ENCODE data around the gene KMT2C. TPM values are rescaled to one million over a fixed set of nuclear protein-coding genes. Genes with fewer than 3 reads are reported as not detected.

Gene KMT2C
- total and polyA plus RNA-seq, 2 of the 13 experiments (the other 11 are each of a cell fraction or from before 2014, with no cell fraction given), result 7.1 to 14.4 TPM

- TF ChIP-seq, protein P1, sequence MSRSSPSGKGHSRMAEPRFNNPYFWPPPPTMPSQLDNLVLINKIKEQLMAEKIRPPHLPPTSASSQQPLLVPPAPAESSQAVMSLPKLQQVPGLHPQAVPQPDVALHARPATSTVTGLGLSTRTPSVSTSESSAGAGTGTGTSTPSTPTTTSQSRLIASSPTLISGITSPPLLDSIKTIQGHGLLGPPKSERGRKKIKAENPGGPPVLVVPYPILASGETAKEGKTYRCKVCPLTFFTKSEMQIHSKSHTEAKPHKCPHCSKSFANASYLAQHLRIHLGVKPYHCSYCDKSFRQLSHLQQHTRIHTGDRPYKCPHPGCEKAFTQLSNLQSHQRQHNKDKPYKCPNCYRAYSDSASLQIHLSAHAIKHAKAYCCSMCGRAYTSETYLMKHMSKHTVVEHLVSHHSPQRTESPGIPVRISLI (CRISPR knock-in tag; IDR thresholded peaks at IDR 0.05; ENCODE audit: borderline replicate concordance), result no peak
- TF ChIP-seq ZNF660 (CRISPR knock-in tag; IDR thresholded peaks at IDR 0.05; ENCODE audit: borderline replicate concordance, low read depth) (no peak), CSRNP2 (CRISPR knock-in tag; conservative IDR thresholded peaks at IDR 0.05; ENCODE audit: low read depth) (no peak), ZFP62 (CRISPR knock-in tag; IDR thresholded peaks at IDR 0.05) (no peak), ZNF557 (CRISPR knock-in tag; IDR thresholded peaks at IDR 0.05) (no peak), ZNF12 (CRISPR knock-in tag; IDR thresholded peaks at IDR 0.05) (no peak), HBP1 (CRISPR knock-in tag; IDR thresholded peaks at IDR 0.05; ENCODE audit: low read depth) (no peak)
Observed at GRCh38 chr7:152173372-152174070, 262.3 kb downstream of the KMT2C start (continued).

DNA sequence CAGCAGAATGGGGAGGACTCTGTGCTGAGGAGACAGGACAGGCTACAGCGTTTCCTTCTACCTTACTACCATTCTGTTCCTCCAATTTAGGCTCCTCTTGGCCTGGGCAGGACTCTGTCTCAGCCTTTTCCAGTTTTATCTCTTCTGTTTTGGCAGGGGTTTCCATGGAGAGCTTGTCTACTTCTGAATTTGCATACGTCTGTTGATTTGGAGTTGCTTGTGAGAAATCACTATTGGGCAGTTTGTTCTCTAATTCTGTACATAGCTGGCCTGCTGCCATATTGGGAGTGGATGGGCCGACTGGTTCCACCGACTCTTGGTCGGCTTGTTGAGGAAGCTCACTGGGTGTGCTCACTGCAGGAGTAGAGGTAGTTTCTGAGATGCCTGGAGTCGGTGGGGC, 273.5 kb downstream of the KMT2C start:
- POLR2A ChIA-PET, result no interaction called here
- CTCF ChIA-PET (ENCODE audit: low intra/inter-chr PET ratio, low total read pairs), result no interaction called here
- intact Hi-C loops (cut with micrococcal nuclease; ENCODE audit: unreplicated experiment), result no loop called here
- in situ Hi-C loops (cut with HindIII; ENCODE audit: extremely low pct_ligation_motif_present, low pct_unique_long_range_greater_than_20kb), result no loop called here
- no peaks in the 10 kb centered on the region for H3K27me3 ChIP-seq (ENCODE audit: control insufficient read depth in 1 of 2, insufficient read depth in 2 of 2, low read length in 2 of 2)
- H3K27ac ChIP-seq (ENCODE audit: extremely low read length, insufficient read depth, low read length), result no peak overlapping the region
- H3K79me2 ChIP-seq (ENCODE audit: insufficient read depth, low read length), result no peaks in the 10 kb centered on the region
- DNase-seq (ENCODE audit: low spot score) (no peak), FAIRE-seq (no peak), ATAC-seq (no peak)
- H3K4me1 ChIP-seq (ENCODE audit: insufficient read depth, low read length), result no peaks in the 10 kb centered on the region
- peaks cover 13 to 63% of the 10 kb centered on the region in 2 experiments for H3K36me3 ChIP-seq (replicated peaks in 1 of 2; ENCODE audit: control insufficient read depth in 1 of 2, insufficient read depth in 2 of 2, low read length in 2 of 2)
- BruUV-seq (replicated peaks), result no TSS peak
- H2AFZ ChIP-seq (ENCODE audit: low read length), result no peak overlapping the region
- 96% methylated on average over 6 of the region's 6 CpGs for WGBS (ENCODE audit: low lambda C conversion rate)
- no peak overlapping the region for H3K4me3 ChIP-seq (replicated peaks in 1 of 3; ENCODE audit: insufficient read depth in 1 of 3, low read depth in 2 of 3, low read length in 3 of 3)
- no peaks in the 10 kb centered on the region for H3K9me3 ChIP-seq (ENCODE audit: low read length)
- H4K20me1 ChIP-seq (ENCODE audit: insufficient read depth, low read length), result no peaks in the 10 kb centered on the region
- no peak overlapping the region for H3K4me2 ChIP-seq (ENCODE audit: low read depth, low read length)
- no peak overlapping the region for H3K9ac ChIP-seq (ENCODE audit: insufficient read depth, low read depth, low read length)
- TF ChIP-seq KLF11 (CRISPR knock-in tag; IDR thresholded peaks at IDR 0.05) (no peak), ZFP37 (CRISPR knock-in tag; IDR thresholded peaks at IDR 0.05; ENCODE audit: borderline replicate concordance) (no peak), ZNF562 (CRISPR knock-in tag; IDR thresholded peaks at IDR 0.05; ENCODE audit: borderline replicate concordance) (no peak), ZNF292 (CRISPR knock-in tag; IDR thresholded peaks at IDR 0.05; ENCODE audit: borderline replicate concordance, low read depth) (no peak), IRX3 (CRISPR knock-in tag; IDR thresholded peaks at IDR 0.05; ENCODE audit: borderline replicate concordance, low read depth) (no peak), WIZ (CRISPR knock-in tag; IDR thresholded peaks at IDR 0.05) (no peak), EHMT2 (IDR thresholded peaks at IDR 0.05; ENCODE audit: borderline replicate concordance, low read depth, low read length) (no peak), HCFC1 (IDR thresholded peaks at IDR 0.05; ENCODE audit: low read depth, low read length) (no peak)
- TF ChIP-seq, protein P2, sequence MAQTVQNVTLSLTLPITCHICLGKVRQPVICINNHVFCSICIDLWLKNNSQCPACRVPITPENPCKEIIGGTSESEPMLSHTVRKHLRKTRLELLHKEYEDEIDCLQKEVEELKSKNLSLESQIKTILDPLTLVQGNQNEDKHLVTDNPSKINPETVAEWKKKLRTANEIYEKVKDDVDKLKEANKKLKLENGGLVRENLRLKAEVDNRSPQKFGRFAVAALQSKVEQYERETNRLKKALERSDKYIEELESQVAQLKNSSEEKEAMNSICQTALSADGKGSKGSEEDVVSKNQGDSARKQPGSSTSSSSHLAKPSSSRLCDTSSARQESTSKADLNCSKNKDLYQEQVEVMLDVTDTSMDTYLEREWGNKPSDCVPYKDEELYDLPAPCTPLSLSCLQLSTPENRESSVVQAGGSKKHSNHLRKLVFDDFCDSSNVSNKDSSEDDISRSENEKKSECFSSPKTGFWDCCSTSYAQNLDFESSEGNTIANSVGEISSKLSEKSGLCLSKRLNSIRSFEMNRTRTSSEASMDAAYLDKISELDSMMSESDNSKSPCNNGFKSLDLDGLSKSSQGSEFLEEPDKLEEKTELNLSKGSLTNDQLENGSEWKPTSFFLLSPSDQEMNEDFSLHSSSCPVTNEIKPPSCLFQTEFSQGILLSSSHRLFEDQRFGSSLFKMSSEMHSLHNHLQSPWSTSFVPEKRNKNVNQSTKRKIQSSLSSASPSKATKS (CRISPR knock-in tag; IDR thresholded peaks at IDR 0.05), result no peak
- TF ChIP-seq, protein P3, sequence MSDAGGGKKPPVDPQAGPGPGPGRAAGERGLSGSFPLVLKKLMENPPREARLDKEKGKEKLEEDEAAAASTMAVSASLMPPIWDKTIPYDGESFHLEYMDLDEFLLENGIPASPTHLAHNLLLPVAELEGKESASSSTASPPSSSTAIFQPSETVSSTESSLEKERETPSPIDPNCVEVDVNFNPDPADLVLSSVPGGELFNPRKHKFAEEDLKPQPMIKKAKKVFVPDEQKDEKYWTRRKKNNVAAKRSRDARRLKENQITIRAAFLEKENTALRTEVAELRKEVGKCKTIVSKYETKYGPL (CRISPR knock-in tag; IDR thresholded peaks at IDR 0.05), result no peak
